Spinal cord (tissue), 10 donors: ENCODE measurements around the gene MOB3B. TPM values are rescaled to one million over a fixed set of nuclear protein-coding genes. Genes with fewer than 3 reads are reported as not detected.

ENCODE experiments used
- DNase-seq, 6 donors: peaks; one replicate each; pipeline versions ENCODE4 v3.0.0 to v3.0.0-alpha.2; 2013 to 2015; ENCODE audit warnings: low spot score in 6 of 6, low read depth in 4 of 6
- H3K27ac ChIP-seq: one replicate; pipeline ENCODE4 v1.5.1; 2013; ENCODE audit warnings: low read depth, low read length, control low read depth
- H3K27me3 ChIP-seq: one replicate; pipeline ENCODE4 v1.6.1; 2013; ENCODE audit warnings: low read length; ENCODE audit not compliant: control insufficient read depth, insufficient read depth
- H3K36me3 ChIP-seq: one replicate; pipeline ENCODE4 v1.6.1; 2013; ENCODE audit warnings: low read length; ENCODE audit not compliant: control insufficient read depth, insufficient read depth
- H3K4me1 ChIP-seq: one replicate; pipeline ENCODE4 v1.6.1; 2013; ENCODE audit warnings: low read length; ENCODE audit not compliant: control insufficient read depth, insufficient read depth
- H3K4me3 ChIP-seq: one replicate; pipeline ENCODE4 v1.5.1; 2013; ENCODE audit warnings: low read depth, low read length, control low read depth
- H3K9me3 ChIP-seq: one replicate; pipeline ENCODE4 v1.6.1; 2013; ENCODE audit warnings: low read length; ENCODE audit not compliant: control insufficient read depth, insufficient read depth
- WGBS: methylation state at CpG from one replicate; pipeline ENCODE4 v1.1.5; 2013; ENCODE audit warnings: missing lambda C conversion rate; ENCODE audit not compliant: insufficient coverage; 5-methylcytosine and 5-hydroxymethylcytosine counted together
- polyA plus RNA-seq, 2 donors: library from polyadenylated mRNA; unstranded; fragments of 120-200 nt; gene quantifications; one replicate each; pipeline ENCODE4 v1.2.1, GENCODE V29; 2013; ENCODE audit not compliant: insufficient read length in 2 of 2
- total RNA-seq, 2 donors: library from RNA; depleted of rRNA in 1 of 2; stranded (reverse); fragments of 120-200 nt in 1 of 2; fragments of >200 nt in 1 of 2; gene quantifications; one replicate each; pipeline versions ENCODE4 v1.2.3 to v1.2.4, GENCODE V29; 2013 to 2014
- donor health status: healthy.

The MOB3B gene
- total and polyA plus RNA-seq, 4 donors: 9.4 to 34.9 (median 16.0) TPM

- H3K27me3 ChIP-seq: no peaks in the 10 kb centered on the region
- DNase-seq: no peak
- 96% methylated on average over 3 of the region's 4 CpGs for WGBS
These were observed 147.3 kb downstream of the MOB3B start for GRCh38 chr9:27382308-27382707.

DNA sequence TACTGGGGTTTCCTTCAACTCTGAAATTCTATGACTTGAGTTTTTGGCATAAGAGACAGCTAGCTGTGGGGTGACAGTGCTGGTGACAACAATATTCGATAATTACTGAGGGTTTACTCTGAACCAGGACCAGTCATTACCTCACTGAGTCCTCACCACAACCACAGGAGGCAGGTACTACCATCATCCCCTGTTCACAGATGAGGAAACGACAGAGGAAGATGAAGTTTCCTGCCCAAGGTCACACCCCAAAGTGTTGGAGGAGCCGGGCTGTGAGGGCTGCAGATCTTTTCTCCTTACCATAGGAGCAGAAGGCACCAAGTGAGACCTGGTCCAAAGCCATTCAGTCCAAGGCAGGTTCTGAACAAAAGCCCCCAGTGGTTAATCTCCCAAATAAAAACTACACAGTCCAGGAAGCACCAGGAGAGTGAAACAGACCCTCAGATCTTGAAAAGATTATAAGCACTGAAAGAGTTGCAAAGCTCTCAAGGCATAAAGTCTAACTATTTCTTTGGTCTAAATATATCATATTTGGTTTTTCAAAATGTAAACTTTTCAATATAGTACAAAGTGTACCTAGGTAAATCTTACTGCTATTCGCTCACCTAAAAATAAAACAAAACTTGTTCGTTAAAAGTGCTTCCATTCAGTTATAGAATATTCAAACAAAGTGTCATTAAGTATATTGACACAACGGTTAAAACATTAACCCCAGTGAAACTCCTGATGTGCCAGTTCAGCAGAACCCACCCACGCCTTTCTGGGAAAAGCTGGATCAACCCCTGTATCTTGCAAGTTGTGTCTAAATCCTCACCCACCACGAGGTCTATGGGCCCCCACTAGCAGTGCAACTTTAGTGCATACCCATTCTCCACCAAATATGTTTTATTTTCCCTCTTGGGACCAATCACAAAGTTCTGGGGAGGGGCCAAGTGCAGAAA lies 150.0 kb downstream of the MOB3B start:
- Histone ChIP-seq H3K27me3 (no peaks in the 10 kb centered on the region), H3K36me3 (no peaks in the 10 kb centered on the region), H3K4me3 (no peak overlapping the region), H3K4me1 (no peaks in the 10 kb centered on the region), H3K27ac (no peak overlapping the region), H3K9me3 (no peaks in the 10 kb centered on the region)
- WGBS: 86% methylated on average over 5 of the region's 8 CpGs
- DNase-seq: no peak

More at GRCh38 chr9:27382308-27382707, 147.3 kb downstream of the MOB3B start:
- H3K27ac ChIP-seq: no peak overlapping the region
- peaks cover 5% of the 10 kb centered on the region for H3K4me1 ChIP-seq
- no peaks in the 10 kb centered on the region for H3K36me3 ChIP-seq
- H3K9me3 ChIP-seq: no peaks in the 10 kb centered on the region
- H3K4me3 ChIP-seq: no peak overlapping the region

GRCh38 chr9:27377811-27378456 lies 151.7 kb downstream of the MOB3B start:
- H3K4me3 ChIP-seq: no peak overlapping the region
- H3K36me3 ChIP-seq: no peaks in the 10 kb centered on the region
- no peak overlapping the region for H3K27ac ChIP-seq
- no peaks in the 10 kb centered on the region for H3K9me3 ChIP-seq
- H3K27me3 ChIP-seq: no peaks in the 10 kb centered on the region
- DNase-seq: no peak
- WGBS: no CpG with 5 or more reads among the region's 1 CpG
- no peaks in the 10 kb centered on the region for H3K4me1 ChIP-seq

DNA sequence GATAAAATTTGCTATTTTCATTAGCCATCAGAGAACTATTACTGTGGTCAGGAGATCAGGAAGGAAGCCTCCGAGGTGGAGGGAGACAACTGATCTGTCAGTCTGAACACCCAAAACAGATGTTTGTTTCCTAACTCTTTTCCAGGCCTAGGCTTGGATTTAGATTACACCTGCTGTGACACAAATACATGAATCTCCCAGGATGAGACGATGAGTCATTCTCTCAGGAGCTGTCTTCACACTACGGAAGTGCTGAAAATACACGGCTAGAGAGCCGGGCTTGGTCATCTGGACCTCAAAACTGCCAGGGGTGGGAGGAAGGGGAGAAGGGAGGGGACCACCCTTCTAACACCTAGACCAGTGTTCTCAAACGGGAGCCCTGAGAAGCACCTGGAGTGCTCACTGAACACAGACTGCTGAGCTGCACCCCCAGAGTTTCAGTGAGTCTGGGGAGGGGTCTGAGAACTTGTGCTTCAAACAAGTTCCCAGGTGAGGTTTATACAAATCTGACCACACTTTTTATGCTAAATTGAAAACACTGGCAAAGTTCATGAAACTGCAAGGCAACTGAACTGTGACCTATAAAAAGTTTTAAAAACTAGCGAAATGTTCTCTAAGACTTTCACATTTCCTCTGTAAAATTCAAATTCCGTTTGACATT lies 152.3 kb downstream of the MOB3B start:
- Histone ChIP-seq H3K27me3 (no peaks in the 10 kb centered on the region), H3K4me3 (no peak overlapping the region), H3K27ac (no peak overlapping the region), H3K36me3 (no peaks in the 10 kb centered on the region), H3K9me3 (no peaks in the 10 kb centered on the region), H3K4me1 (no peaks in the 10 kb centered on the region)
- 68% methylated on average over 5 of the region's 8 CpGs for WGBS
- no peak for DNase-seq

DNA sequence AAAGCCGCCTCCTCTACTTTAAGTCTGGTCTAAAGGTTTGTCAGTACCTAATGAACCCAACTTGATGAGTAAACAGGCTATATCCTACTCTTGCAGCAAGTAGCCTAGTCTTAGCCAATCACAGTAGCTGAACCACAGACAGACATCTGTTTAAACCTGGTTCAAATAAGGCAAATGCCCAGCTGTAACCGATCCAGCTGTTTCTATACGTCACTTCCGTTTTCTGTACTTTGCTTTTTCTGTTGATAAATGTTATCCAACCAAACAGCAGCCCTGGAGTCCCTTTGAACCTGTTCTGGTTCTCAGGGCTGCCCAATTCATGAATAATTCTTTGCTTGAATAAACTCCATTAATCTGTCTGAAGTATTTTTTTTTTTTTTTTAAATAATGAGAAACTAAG lies 155.8 kb downstream of the MOB3B start:
- no peak for DNase-seq
- Histone ChIP-seq H3K27me3 (no peaks in the 10 kb centered on the region), H3K27ac (no peak overlapping the region), H3K4me1 (peaks cover under 1% of the 10 kb centered on the region), H3K4me3 (no peak overlapping the region), H3K9me3 (no peaks in the 10 kb centered on the region), H3K36me3 (no peaks in the 10 kb centered on the region)
- 91% methylated on average over 4 of the region's 4 CpGs for WGBS

GRCh38 chr9:27372615-27373014 lies 157.0 kb downstream of the MOB3B start:
- no CpG with 5 or more reads among the region's 1 CpG for WGBS
- H3K36me3 ChIP-seq: no peaks in the 10 kb centered on the region
- H3K4me1 ChIP-seq: peaks cover 6% of the 10 kb centered on the region
- no peak overlapping the region for H3K27ac ChIP-seq
- no peaks in the 10 kb centered on the region for H3K27me3 ChIP-seq
- DNase-seq: no peak
- H3K4me3 ChIP-seq: no peak overlapping the region
- no peaks in the 10 kb centered on the region for H3K9me3 ChIP-seq

- H3K9me3 ChIP-seq: no peaks in the 10 kb centered on the region
- H3K4me3 ChIP-seq: no peak overlapping the region
- H3K4me1 ChIP-seq: peaks cover 9% of the 10 kb centered on the region
- no peak for DNase-seq
- no peaks in the 10 kb centered on the region for H3K36me3 ChIP-seq
- 100% methylated on average over 2 of the region's 5 CpGs for WGBS
- H3K27ac ChIP-seq: no peak overlapping the region
- H3K27me3 ChIP-seq: no peaks in the 10 kb centered on the region
These were observed 158.2 kb downstream of the MOB3B start for GRCh38 chr9:27371382-27371781.

GRCh38 chr9:27369591-27369990 lies 160.0 kb downstream of the MOB3B start:
- Histone ChIP-seq H3K4me3 (no peak overlapping the region), H3K27me3 (no peaks in the 10 kb centered on the region), H3K36me3 (no peaks in the 10 kb centered on the region), H3K9me3 (no peaks in the 10 kb centered on the region), H3K4me1 (peaks cover 13% of the 10 kb centered on the region), H3K27ac (no peak overlapping the region)
- no peak for DNase-seq
- WGBS: 75% methylated on average over 4 of the region's 5 CpGs

DNA sequence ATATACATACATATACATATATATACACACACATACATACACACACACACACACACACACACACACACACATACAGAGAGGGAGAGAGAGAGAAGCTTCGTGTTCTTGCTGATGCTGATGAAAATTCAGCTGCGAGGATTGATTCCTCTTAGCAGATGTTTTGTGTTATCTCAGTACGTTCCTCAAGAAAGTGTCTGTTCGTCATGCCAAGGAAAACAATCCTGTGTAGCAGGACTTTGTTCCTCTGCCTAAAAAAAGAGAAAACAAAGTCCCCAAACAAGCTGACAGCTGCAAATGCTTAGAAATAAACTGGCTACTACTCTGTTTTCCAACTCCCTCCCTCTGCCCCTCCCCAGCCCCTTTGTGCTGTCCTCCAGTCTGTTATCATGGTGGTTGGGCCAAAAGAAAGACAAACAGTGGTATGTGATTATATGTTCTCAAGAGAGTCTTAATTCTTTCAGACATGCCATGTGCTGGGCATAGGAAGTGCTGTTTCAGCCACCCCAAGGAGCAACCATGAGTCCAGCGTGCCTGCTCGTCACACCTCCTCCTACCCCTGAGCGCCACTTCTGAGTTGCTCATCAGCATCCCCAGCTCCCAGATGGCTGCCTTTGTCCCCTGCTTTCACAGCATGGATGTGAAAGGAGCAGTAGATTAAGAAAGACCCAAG lies 161.2 kb downstream of the MOB3B start:
- no peaks in the 10 kb centered on the region for H3K27me3 ChIP-seq
- H3K27ac ChIP-seq: peak overlapping the region; percentile 63
- peak in 4 of 6 donors; percentile 28 to 91 (median 49) for DNase-seq
- no peaks in the 10 kb centered on the region for H3K36me3 ChIP-seq
- H3K4me1 ChIP-seq: peaks cover 13% of the 10 kb centered on the region
- no peaks in the 10 kb centered on the region for H3K9me3 ChIP-seq
- WGBS: 58% methylated on average over 2 of the region's 7 CpGs
- H3K4me3 ChIP-seq: no peak overlapping the region
